Kidney capillary endothelial cell (primary cell): ENCODE data around the gene UBE2E2.

Experiments
- DNase-seq: peaks from one replicate; pipeline ENCODE4 v3.0.0-alpha.2; 2018; ENCODE audit warnings: low spot score

UBE2E2 gene

DNA sequence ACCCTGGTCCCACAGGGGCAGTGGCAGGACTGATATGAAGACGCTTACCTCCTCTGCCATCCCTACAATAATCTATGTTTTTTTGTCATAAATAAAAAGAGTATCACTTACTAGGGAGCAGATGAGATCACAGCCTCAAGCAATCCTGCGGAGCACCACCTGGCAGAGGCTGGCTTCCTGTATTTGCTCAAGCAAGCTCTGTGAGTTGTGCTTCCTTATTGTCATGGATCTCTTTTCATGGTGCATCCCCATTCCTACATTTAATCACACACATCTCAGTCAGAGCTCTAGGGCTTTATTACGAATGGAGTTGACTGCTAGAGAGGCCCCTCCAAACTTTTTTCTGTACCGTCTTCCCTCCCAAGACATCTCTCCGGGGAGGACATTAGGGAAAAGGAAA lies 186.0 kb downstream of the UBE2E2 start:
- no peak for DNase-seq

DNA sequence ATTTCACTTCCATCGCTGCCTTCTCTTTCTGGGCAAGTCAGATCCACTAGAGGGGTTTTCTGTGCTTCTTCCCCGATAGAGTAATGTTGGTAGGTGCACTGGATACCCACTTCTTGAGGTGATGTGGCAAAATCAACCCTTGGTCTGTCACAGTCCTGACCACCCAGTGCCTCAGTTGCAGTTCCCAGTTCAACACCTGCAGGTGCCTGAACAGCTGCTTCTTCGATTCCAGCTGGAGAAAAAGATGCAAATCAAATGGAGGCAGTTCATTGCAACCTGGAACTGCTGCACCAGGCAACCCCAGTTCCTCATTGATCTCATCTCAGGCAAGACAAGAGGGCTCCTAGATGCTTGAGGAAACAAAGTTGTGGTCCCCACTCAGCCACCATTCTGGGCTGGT lies 186.6 kb downstream of the UBE2E2 start:
- no peak for DNase-seq

DNA sequence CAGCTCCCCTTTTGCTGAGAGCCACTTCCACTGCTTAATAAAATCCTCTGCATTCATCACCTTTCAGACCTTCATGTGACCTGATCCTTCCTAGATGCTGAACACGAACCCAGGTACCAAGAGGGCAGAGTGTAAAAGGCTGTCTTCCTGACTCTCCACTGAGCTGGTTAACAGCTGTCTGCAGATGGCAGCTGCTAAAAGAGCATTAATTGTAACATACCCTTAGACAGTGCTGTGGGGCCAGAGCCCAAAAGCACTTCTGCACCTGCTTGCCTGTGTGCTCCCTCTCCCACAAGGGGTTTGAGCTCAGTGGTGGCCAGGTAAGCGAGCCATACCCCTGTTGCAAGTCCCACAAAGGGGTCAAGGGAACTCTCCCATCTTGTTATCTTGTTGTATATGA lies 187.3 kb downstream of the UBE2E2 start:
- DNase-seq: no peak

DNA sequence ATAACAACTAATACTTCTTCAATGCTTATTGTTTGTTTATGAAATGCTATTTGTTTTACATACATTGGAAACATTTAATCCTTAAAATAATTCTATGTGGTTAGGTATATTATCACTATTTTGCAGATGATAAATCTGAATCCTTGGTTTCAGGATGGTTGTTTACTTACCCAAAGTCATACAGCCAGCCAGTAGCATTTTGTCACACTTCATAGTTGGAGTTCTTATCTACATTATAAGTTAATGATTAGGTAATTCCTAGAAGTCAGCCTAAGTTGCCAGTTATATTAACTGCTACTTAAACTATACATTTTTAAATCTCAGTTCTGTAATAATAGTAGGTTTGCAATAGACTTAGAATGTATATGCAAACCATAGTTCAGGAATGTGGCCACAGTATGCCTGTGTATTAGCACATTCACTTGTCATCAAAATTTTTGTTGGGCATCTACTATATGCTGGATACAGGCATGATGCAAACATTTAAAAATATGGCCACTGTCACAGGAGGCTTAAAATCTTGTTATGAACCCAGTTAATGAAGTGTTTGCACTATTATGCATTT lies 187.9 kb downstream of the UBE2E2 start:
- DNase-seq: no peak

DNA sequence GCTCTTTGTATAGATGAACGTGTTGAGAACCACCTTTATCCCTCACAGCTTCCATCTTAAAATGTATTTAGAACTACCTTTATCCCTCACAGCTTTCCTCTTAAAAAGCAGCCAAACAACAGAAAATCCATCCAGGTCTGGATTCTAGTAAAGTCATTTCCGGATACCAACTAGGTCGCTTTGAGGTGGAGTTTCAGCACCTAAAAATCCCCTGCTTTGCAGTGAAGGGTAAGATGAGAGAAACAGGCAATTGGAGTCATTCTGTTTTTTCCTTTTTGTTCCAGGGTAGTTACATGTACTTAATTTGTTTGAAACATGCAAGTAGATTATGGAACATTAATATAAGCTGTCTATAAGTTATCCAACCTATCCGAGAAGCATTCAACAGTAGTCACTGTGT lies 192.0 kb downstream of the UBE2E2 start:
- no peak for DNase-seq

DNA sequence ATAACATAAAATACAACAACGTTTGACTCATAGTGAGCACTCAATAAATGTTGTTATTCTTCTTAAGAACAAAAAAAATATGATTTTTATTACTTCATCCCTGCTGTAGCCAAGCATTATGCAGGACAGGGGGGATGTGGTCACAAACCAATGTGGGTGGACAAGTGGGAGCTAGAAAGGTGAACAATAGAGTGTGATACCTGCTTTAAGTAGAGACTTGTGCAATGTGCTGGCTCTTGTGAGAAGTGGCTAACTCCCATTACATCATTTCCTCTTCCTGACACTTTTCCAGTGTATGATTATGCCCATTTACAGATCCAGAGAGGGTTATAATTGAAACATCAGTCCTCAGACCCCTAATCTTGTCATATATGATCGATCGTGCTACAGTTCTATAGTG lies 193.6 kb downstream of the UBE2E2 start:
- no peak for DNase-seq

DNA sequence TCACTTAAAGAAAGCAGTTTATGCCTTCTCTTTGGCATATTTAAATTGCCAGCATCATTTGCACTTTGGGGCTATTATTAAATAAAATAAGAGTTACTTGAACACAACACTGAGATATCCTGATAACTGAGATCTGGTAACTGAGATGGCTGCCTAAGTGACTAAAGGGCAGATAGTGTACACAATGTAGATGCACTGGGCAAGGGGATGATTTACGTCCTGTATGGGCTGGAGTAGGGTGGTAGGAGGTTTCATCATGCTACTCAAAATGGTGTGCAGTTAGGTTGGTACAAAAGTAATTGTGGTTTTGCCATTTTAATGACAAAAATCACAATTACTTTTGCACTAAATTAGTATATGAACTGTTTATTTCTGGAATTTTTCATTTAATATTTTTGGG lies 196.1 kb downstream of the UBE2E2 start:
- no peak for DNase-seq

DNA sequence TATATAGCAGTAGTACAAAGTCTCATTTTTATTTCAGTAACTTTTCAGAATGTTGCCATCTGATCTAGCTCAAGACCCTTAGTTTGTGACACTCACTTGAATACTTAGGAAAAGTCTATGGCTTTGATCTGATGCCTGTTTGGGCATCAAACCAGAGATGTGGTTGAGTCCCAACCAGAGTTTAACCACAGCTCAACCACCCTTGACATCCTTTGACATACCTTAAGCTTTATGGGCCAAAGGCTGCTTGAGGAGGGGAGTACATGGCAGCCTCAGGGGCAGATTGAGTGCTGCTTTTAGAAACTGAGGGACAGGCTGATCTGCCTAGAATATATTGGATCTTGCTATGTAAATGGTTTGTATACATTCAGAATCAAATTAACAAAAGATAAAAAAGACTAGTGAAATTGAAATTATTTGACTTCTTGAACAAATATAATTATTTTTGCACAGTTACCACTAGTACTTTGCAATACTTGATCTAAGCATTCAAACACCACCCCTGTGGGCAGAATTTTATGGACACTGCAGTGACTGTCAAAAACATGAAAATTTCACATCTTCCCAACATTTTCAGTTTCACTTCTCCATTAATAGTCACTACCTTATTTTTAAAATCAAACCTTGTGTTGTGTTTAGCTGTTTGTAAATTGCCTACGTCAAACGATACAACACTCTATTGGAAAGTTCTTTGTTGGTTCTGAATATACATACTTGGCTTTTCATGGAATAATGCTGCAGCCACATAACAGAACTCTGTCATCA lies 199.8 kb downstream of the UBE2E2 start:
- no peak for DNase-seq

DNA sequence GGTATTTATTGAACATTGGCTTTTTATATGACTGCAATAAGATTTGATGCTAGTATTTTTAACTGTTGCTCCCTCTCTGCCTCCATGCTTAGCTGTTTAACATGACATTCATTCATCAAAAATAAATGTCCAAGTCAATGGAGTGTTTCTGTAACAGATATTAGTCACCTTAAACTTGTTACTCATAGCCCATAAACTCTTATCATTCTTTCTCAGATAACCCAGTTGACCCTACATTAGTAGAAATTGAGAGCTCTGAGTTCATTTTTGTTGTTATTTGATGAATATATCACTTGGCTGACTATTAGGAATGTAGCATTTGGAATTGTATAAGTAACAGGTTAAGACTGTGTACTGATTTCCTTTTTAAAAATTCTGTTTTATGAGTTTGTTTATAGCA lies 201.1 kb downstream of the UBE2E2 start:
- peak; percentile 15 for DNase-seq

DNA sequence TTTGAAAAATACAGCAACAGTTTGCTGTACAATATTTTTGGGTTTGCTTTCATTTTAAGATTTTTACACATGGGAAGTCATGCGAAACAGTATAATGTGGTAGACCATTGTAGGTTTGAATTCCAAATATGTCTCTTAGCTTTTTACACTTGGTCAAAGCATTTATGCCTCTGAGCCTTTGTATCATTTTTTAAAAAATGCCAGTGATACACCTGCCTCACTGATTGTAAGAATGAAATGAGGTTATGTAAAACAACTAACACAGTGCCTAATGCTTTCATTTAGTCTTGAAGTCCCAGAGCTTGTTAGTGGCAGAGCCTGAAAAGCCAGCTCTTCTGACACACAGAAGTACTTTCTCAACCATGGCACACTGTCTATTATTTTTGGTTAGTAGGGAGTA lies 202.0 kb downstream of the UBE2E2 start:
- DNase-seq: no peak

DNA sequence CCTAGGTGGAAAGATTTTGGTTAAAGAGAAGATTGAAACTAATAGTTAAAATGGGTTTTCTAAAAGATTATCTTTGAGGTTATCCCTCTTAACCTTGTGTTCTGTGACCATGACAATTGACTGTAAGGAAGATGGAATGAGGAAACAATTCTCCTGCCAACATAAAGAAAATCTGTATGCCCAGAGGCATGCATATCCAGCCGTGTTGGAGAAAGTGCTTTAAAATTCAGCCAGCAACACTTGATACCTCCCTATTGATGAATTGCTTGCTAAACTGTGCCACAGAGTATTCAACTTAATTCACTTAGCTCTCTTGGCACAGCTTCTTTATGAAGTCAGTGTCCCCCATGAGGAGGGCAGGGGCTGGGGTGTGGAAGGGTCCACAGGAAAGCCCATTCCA lies 203.5 kb downstream of the UBE2E2 start:
- DNase-seq: no peak

DNA sequence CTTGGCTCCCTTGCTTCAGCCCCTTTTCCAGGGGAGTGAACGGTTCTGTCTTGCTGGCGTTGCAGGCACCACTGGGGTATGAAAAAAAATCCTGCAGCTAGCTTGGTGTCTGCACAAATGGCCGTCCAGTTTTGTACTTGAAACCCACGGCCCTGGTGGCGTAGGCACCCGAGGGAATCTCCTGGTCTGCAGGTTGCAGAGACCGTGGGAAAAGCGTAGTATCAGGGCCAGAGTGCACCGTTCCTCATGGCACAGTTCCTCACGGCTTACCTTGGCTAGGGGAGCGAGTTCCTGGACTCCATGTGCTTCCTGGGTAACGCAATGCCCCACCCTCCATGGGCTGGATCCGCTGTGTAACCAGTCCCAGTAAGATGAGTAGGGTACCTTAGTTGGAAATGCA lies 214.9 kb downstream of the UBE2E2 start:
- no peak for DNase-seq

DNA sequence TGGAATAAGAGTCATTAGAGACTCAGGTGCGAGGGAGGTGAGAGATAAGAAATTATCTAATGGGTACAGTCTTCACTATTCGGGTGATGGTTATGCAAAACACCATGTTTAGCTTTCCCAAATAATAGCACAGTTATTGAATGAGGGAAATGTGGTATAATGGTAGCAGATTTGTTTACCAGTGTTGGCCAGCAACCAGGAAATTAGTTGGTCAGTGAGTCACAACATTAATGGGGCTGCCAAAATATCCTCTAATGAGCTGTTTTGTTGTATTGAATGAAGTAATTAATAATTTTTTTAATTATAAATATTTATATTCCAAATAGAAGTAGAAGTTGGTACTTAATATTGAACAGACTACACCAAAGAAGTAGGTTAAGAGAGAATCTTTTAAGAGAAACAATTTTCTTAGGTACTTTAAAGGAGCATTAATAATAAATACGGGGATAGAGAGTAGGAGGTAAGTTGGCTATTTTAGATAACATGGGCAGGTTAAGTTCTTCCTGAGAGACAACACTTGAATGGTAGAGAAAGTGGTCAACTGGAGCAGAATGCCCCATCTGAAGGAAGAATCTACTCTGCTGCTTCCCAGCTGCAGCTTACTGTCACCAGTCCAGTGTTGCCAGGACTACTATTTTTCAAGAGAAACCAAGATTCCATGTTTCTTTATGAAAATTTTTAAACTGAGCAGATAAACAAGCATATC lies 218.8 kb downstream of the UBE2E2 start:
- peak; percentile 7 for DNase-seq

DNA sequence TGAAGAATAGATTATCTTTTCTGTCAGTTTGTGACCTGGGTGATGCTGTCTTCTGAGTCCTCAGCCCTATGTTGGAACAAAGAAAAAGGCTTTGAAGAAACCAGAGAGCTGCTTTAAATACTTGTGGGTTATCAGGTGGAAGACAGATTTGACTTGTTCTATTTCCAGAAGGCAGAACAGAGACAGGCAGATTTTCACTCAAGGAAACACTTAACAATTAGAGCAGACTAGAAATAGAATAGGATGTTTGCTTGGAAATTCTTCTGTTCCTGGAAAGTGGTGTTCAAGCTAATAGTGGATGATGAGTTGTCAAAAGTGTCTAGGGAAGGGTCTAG lies 219.4 kb downstream of the UBE2E2 start:
- DNase-seq: no peak

DNA sequence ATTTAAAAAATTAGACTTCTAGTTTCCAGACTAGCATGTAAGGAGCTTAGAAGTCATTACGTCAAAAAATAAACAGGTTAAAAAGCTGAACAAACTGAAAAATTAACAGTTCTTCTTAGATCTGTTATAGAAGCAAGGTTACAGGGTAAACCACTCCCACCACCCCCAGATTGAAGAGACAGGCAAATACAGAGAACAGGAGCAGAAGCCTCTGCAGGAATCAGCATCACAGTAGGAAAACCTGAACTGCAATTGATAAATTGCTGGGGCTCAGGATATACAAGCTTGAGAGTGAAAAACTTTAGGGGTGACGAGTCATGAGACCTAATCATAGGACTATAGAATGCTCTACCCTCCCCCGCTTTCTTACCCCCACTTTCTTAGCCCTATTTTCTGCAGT lies 222.3 kb downstream of the UBE2E2 start:
- DNase-seq: no peak

DNA sequence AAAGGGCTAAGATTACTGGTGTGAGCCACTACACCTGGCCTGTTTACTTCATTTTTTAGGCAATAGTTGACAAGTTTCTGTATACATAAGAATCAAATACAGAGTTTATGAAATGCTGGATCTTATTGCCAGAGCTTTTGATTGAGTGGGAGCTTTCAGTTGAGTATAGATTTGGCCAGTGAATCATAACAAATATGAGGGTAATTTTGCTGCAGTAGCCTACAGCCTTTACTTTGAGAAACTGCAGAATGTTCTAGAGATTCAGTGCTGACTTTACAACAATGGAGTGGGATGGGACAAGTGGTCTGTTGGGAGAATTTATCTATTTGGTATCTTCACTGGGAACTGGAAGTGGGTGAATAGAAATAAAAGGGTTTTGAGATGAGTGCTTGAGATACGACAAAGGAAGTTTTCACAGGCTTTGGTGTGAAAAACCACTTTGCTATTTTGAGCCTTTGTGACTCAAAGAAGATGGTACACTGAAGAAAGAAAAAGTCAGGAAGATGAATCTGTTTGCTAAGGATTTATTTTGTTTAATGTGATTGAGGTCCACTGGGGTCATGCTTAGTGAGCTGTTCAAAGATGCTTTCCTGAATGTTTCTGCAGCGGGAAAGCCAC lies 227.8 kb downstream of the UBE2E2 start:
- DNase-seq: no peak

DNA sequence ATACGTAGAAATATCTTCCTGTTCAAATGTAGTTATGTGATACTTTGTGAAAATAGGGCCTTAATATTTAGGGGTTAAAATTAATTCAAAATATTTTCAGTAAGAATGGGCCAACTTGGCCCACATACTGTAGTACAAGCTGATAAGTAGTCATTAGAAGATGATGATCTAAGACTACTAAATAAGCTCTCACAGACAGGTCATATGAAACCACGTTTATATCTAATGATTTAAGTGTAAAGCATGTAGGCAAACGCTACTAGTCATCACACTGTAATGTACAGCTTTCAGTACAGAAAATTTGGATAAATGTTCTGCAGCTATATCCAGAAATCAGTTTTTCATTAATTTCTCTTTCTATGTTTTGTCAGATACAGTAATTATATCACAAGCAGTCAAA lies 228.6 kb downstream of the UBE2E2 start:
- no peak for DNase-seq

DNA sequence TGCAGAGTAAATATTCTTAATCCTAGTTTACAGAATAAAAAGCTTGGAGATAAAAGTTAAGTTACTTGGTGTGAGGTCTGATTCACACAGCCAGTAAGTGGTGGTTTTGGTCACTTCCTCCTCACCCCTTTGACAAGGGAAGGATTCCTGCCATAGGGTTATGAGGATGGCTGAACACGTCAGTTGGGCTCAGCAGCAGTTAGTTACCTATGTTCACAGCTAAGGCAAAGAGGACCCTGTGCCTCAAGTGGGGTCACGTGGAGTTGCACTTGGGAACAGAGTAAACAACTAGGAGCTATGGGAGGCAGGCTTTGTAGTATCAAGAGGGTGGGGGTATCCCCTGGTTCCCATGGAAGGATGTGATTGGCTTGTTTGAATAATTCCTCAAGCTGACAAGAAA lies 232.2 kb downstream of the UBE2E2 start:
- DNase-seq: no peak

DNA sequence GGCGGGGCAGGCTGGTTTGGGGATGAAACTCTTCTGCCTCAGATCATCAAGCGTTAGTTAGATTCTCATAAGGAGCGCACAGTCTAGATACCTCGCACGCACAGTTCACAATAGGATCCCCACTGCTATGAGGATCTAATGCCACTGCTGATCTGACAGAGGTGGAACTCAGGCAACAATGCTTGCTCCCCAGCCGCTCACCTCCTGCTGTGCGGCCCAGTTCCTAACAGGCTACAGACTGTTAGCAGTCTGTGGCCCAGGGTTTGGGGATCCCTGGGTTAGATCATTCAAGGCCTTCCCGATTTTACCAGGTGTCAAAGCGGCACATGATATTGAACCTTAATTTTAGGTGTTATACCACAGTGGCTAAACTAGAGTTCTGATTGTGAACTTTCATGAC lies 232.8 kb downstream of the UBE2E2 start:
- DNase-seq: no peak

DNA sequence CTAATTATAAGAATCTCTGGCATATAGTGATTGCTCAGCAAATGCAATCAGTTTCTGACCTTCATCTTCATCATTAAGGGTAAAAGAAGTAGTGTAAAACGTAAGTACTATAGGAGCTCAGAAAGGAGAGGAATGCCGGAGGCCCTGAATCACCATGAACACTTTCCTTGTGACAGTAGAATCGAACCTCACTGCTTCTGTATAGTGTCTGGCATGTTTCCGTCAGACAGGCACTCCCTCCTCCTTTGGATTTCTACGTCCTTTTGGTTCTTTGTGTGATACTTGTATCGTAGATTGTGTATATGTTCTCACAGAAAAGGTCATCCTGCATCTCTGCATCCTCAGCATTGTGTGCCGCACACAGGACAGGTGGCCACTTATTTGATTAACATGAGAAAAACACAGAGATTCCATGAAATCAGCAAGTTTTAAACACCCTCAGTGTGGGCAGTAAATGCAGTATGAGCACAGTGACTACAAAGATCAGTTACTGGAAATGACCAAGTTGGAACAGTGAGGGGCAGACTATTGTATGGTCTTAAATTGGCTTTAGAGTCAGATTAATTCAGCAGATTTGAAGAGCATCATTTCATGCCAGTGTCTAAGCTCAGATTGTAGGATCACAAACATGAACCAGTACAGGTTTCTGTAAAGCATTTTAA lies 234.5 kb downstream of the UBE2E2 start:
- no peak for DNase-seq

DNA sequence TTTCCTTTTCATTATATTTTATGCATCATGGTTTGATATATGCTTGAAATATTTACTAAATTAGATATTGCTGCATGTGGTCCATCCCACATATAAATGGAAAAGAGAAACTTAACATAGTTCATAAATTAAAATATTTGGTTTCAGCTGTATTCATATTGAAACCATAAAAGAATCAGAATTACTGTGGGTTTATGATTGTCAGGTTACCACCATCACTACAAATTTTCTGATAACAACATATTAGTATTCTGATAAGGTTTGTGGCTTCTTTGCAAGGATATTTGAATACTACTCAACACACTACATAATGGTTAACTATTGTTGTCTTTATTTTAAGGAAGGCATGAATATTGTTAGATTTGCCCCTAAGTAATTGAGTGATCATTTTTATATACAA lies 235.5 kb downstream of the UBE2E2 start:
- no peak for DNase-seq

DNA sequence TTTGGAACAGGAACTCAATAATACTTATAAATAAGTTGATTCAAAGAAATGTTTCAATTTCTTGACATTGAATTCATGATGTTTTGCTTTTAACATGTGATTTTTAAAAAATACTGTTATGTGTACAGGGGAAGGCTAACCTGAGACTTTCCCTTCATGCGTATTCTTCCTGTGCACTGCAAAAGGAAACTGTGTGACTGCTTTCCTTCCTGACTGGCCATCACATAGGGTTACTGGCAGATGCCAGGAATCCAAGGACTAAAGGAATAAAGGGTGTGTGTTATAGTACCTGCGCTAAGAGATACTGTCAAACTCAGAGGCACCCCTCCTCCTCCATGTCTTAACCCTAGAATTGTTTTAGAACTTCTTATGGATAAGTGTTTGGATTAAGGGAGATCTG lies 236.0 kb downstream of the UBE2E2 start:
- peak; percentile 45 for DNase-seq
